HEK293T (cell line): Measurements from ENCODE around the gene ANGPT4.

Experiments used
- ARNT ChIP-seq: fragments of 450-650 bp; IDR thresholded peaks from 2 replicates; pipeline ENCODE4 v1.6.1; 2017; ENCODE audit warnings: mild to moderate bottlenecking
- BHLHE40 ChIP-seq: fragments of 450-650 bp; IDR thresholded peaks from 2 replicates; pipeline ENCODE4 v1.6.1; 2016; ENCODE audit warnings: mild to moderate bottlenecking, moderate library complexity, borderline replicate concordance
- CTBP1 ChIP-seq: fragments of 450-650 bp; IDR thresholded peaks from 2 replicates; pipeline ENCODE4 v1.6.1; 2016; ENCODE audit warnings: borderline replicate concordance
- ELF4 ChIP-seq: fragments of 450-650 bp; IDR thresholded peaks from 2 replicates; pipeline ENCODE4 v1.6.1; 2017; ENCODE audit warnings: antibody characterized with exemption
- FOXA1 ChIP-seq: fragments of 450-650 bp; IDR thresholded peaks from 2 replicates; pipeline ENCODE4 v1.6.1; 2016; ENCODE audit warnings: mild to moderate bottlenecking
- FOXK2 ChIP-seq: fragments of 450-650 bp; IDR thresholded peaks from 2 replicates; pipeline ENCODE4 v1.6.1; 2016; ENCODE audit warnings: mild to moderate bottlenecking
- FOXM1 ChIP-seq: fragments of 450-650 bp; IDR thresholded peaks from 2 replicates; pipeline ENCODE4 v1.6.1; 2017; ENCODE audit warnings: mild to moderate bottlenecking, borderline replicate concordance
- L3MBTL2 ChIP-seq: fragments of 450-650 bp; conservative IDR thresholded peaks from 2 replicates; pipeline ENCODE4 v1.6.1; 2016; ENCODE audit warnings: mild to moderate bottlenecking
- LEF1 ChIP-seq: fragments of 450-650 bp; IDR thresholded peaks from 2 replicates; pipeline ENCODE4 v1.6.1; 2017; ENCODE audit warnings: mild to moderate bottlenecking, borderline replicate concordance
- PKNOX1 ChIP-seq: fragments of 450-650 bp; IDR thresholded peaks from 2 replicates; pipeline ENCODE4 v1.6.1; 2016
- SP1 ChIP-seq: fragments of 450-650 bp; IDR thresholded peaks from 2 replicates; pipeline ENCODE4 v1.6.1; 2017
- SUZ12 ChIP-seq: fragments of 450-650 bp; IDR thresholded peaks from 2 replicates; pipeline ENCODE4 v1.6.1; 2016; ENCODE audit warnings: mild to moderate bottlenecking

DNA sequence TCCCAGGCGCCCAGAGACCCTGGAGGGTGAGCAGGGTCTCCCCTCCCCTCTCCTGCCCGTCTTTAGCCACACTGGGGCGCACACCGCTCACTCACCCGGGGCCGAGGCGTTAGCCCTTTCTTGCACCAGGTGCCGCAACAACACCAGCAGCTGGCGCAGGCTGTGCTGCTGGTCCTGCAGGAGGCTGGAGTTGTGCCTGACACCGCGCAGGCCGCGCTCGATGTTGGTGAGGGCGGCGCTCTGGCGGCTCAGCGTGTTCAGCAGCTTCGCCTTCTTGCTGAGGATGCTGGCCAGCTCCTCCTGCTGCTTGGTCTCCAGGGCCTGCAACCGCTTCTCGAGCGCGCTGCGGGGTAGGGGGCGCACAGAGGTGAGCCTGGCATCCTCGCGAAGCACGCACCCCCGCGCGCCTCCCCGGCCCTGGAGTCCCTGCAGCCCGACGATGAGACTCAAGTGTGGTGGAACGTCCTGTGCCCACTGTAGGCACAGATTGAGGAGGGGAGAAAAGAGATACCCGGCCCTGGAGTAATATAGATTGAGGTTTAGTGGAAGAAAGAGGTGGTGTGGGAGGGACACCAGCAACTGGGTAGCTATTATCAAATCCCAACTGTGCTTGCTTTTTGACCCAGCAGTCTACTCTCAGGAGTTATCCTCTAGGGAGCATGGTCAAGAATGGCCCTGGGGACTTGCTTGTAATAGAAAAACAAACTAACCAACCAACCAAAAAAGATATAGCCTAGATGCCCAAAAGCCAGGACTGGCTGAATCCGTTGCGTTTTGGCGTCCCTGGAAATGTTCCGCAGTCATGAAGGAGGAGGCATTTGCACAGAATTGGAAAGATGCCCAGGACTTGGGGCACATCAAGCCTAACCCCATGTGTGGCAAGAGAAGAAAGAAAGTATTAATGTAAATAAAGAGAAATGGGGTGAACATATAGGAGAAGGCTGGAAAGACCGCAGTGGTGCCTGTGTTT lies 30.9 kb downstream of the ANGPT4 start:
- TF ChIP-seq BHLHE40 (no peak), SP1 (no peak), ELF4 (no peak), PKNOX1 (no peak), LEF1 (no peak), FOXA1 (no peak), FOXK2 (no peak), ARNT (no peak), L3MBTL2 (no peak), FOXM1 (no peak), CTBP1 (no peak), SUZ12 (no peak)
